GM10266 (cell line): ENCODE data around the gene NOS2.
"Not testable (repeated sequence)": the region's sequence is repeated elsewhere in the genome, so short reads cannot be mapped to it uniquely, and the experiment has no call there.

ENCODE experiments used
- DNase-seq: peaks from one replicate; pipeline ENCODE4 v3.0.0; 2012; ENCODE audit errors: extremely low spot score
- CTCF ChIP-seq: IDR thresholded peaks from 2 replicates; pipeline ENCODE4 v1.5.1; 2012; ENCODE audit warnings: mild to moderate bottlenecking, low read depth; ENCODE audit not compliant: control insufficient read depth, insufficient read depth; ENCODE audit errors: missing control alignments

Gene NOS2

GRCh38 chr17:27836651-27837050 is 36.3 kb upstream of the NOS2 start:
- no peak for TF ChIP-seq CTCF
- no peak for DNase-seq

- no peak for DNase-seq
- TF ChIP-seq CTCF: no peak
Measured at GRCh38 chr17:27834571-27834970, 34.2 kb upstream of the NOS2 start.

- DNase-seq: no peak
- no peak for TF ChIP-seq CTCF
Measured at GRCh38 chr17:27832831-27833230, 32.5 kb upstream of the NOS2 start.

- not testable (repeated sequence) for DNase-seq
Measured at GRCh38 chr17:27829888-27830287, 29.6 kb upstream of the NOS2 start.

- not testable (repeated sequence) for DNase-seq
Measured at GRCh38 chr17:27829143-27829711, 28.9 kb upstream of the NOS2 start.

- TF ChIP-seq CTCF: no peak
- no peak for DNase-seq
Measured at GRCh38 chr17:27825459-27825858, 25.1 kb upstream of the NOS2 start.

GRCh38 chr17:27824745-27825144 is 24.4 kb upstream of the NOS2 start:
- no peak for DNase-seq
- no peak for TF ChIP-seq CTCF

- no peak for DNase-seq
- TF ChIP-seq CTCF: no peak
Measured at GRCh38 chr17:27824176-27824715, 23.9 kb upstream of the NOS2 start.

GRCh38 chr17:27822108-27822507 is 21.8 kb upstream of the NOS2 start:
- not testable (repeated sequence) for DNase-seq
